ENCODE data around the gene C5.

The C5 gene

DNA sequence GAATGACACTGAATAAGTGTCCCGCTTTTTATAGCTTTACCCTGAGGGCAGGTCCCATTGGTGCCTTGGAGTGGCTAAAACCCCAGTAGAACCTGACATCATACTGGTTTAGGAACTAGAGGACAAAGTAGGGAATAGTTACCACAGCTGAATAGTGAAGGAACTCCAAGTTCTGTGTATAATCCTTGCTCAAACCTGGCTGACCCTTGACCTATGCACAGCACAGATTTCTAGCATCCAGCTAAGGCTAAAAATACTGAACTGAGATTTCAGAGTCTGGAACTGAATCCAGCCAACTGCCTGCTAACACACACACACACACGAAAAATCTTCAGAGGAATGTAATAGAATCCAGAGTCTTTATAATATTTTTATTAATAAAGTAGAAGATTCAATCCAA is 50.8 kb downstream of the C5 start:
- TF ChIP-seq, protein P1, sequence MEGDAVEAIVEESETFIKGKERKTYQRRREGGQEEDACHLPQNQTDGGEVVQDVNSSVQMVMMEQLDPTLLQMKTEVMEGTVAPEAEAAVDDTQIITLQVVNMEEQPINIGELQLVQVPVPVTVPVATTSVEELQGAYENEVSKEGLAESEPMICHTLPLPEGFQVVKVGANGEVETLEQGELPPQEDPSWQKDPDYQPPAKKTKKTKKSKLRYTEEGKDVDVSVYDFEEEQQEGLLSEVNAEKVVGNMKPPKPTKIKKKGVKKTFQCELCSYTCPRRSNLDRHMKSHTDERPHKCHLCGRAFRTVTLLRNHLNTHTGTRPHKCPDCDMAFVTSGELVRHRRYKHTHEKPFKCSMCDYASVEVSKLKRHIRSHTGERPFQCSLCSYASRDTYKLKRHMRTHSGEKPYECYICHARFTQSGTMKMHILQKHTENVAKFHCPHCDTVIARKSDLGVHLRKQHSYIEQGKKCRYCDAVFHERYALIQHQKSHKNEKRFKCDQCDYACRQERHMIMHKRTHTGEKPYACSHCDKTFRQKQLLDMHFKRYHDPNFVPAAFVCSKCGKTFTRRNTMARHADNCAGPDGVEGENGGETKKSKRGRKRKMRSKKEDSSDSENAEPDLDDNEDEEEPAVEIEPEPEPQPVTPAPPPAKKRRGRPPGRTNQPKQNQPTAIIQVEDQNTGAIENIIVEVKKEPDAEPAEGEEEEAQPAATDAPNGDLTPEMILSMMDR (IDR thresholded peaks at IDR 0.05; ENCODE audit: low read depth, low read length): no peak
- Histone ChIP-seq H3K4me3 (ENCODE audit: low read depth, low read length) (no peak overlapping the region), H3K36me3 (no peaks in the 10 kb centered on the region), H3K9me3 (no peaks in the 10 kb centered on the region), H3K27me3 (no peaks in the 10 kb centered on the region), H3K4me1 (no peaks in the 10 kb centered on the region)
- DNase-seq: no peak

DNA sequence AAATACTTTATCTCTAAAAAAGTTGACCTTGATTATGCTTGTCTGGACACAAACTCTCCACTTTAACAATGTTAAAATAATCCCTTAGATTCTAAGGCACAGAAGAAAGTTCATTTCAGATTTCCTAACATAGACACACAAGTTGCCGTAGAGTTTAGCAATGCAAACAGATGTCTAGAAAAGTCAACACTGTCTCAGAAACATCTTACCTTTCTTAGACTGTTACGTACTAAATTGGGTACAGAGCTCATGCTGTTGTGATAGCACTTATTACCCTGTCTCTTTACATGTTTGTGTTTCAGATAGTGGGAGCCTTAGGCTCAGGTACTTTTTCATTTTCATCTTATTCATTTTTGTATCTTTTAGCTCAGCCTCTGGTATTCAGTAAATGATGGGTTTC is 52.0 kb downstream of the C5 start:
- TF ChIP-seq, protein P1 (IDR thresholded peaks at IDR 0.05; ENCODE audit: low read depth, low read length): no peak
- no peaks in the 10 kb centered on the region for H3K36me3 ChIP-seq
- H3K4me3 ChIP-seq (ENCODE audit: low read depth, low read length): no peak overlapping the region
- no peaks in the 10 kb centered on the region for H3K27me3 ChIP-seq
- no peaks in the 10 kb centered on the region for H3K9me3 ChIP-seq
- H3K4me1 ChIP-seq: no peaks in the 10 kb centered on the region
- no peak for DNase-seq

DNA sequence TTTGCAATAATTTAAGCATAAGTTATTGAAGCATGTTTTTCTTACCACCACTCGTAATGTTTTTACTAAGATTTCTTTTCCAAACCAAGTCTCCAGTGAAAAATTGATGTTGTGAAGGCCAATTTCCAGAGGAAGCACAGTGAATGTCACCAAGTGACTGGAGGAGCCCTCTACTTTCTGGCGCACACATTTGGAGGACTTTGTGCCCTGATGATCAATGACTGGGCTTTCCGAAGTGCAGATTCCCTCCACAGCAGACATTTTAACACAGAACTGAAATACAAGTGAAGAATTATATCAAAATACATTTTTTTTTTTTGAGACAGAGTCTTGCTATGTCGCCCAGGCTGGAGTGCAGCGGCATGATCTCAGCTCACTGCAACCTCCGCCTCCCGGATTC is 52.6 kb downstream of the C5 start:
- Histone ChIP-seq H3K4me1 (no peaks in the 10 kb centered on the region), H3K4me3 (ENCODE audit: low read depth, low read length) (no peak overlapping the region), H3K9me3 (no peaks in the 10 kb centered on the region), H3K36me3 (no peaks in the 10 kb centered on the region), H3K27me3 (no peaks in the 10 kb centered on the region)
- no peak for DNase-seq
- TF ChIP-seq, protein P1 (IDR thresholded peaks at IDR 0.05; ENCODE audit: low read depth, low read length): no peak

DNA sequence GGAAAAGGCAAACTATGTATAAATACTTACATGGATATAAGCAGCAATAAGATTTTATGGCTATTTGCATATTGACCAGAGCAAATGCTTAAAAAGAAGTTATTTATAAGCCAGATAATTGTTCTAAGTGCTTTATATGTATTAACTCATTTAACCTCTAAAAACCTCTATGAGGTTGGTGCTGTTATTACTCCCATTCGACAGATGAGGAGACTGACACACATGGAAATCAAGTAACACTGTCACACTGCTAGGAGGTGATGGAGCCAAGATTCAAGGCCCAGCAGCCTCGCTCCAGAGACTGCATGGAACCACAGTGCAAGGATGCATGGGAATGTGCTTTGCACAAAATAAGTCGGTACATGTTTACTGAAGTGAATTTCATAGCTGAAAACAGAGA is 53.7 kb downstream of the C5 start:
- Histone ChIP-seq H3K4me3 (ENCODE audit: low read depth, low read length) (no peak overlapping the region), H3K36me3 (no peaks in the 10 kb centered on the region), H3K27me3 (no peaks in the 10 kb centered on the region), H3K9me3 (no peaks in the 10 kb centered on the region), H3K4me1 (no peaks in the 10 kb centered on the region)
- DNase-seq: no peak
- TF ChIP-seq, protein P1 (IDR thresholded peaks at IDR 0.05; ENCODE audit: low read depth, low read length): no peak

DNA sequence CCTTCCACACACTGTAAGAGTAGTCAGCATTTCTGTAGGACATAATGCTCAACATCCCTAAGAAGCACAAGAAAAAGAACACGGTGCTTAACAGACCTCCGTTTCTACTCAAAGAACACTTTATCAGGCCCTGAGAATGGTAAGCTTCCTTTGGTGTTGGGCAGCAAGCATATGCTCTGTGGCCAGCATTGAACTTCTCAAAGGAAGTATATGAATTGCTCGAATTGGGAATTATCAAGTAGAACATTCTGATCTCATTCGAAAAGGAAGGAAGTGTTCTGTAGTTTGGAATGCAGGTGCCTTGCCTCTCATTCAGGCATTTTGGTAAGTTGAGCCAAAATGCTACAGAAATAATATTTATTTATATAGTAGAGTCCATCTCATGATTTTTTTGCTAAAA is 61.0 kb downstream of the C5 start:
- no peak overlapping the region for H3K4me3 ChIP-seq (ENCODE audit: low read depth, low read length)
- TF ChIP-seq, protein P1 (IDR thresholded peaks at IDR 0.05; ENCODE audit: low read depth, low read length): no peak
- no peaks in the 10 kb centered on the region for H3K4me1 ChIP-seq
- no peaks in the 10 kb centered on the region for H3K27me3 ChIP-seq
- DNase-seq: no peak
- no peaks in the 10 kb centered on the region for H3K36me3 ChIP-seq
- H3K9me3 ChIP-seq: no peaks in the 10 kb centered on the region

DNA sequence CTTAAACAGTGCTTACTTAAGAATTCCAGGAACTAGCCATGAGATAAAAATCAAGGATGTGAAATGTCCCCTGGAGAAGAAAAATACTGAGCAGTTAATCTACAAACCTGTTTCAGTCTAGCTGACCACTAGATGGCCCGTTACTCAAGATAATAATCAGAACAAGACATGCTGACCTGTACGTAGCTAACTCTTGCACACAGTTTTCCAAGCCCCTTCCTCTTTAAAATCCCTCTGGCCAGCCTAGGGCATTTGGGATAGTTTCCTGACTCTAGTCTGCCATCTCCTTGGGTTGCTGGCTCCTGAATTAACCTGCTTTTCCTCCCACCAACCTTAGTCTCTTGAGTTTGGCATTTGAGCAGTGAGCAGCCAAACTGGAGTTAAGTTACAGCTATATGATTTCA is 64.3 kb downstream of the C5 start:
- H3K9me3 ChIP-seq: no peaks in the 10 kb centered on the region
- no peaks in the 10 kb centered on the region for H3K36me3 ChIP-seq
- TF ChIP-seq, protein P1 (IDR thresholded peaks at IDR 0.05; ENCODE audit: low read depth, low read length): peak; percentile 65
- H3K27me3 ChIP-seq: no peaks in the 10 kb centered on the region
- no peaks in the 10 kb centered on the region for H3K4me1 ChIP-seq
- no peak overlapping the region for H3K4me3 ChIP-seq (ENCODE audit: low read depth, low read length)
- DNase-seq: no peak
